GM23338 (cell line): ENCODE results near the gene TBCC. TPM values are rescaled to one million over a fixed set of nuclear protein-coding genes. Genes with fewer than 3 reads are reported as not detected.

ENCODE experiments used
- ATAC-seq: fragments of 200-7000 bp; cut with Tn5 transposase; 3 replicates; pipeline ENCODE4 v1.9.1; 2020
- DNase-seq: peaks from one replicate; pipeline ENCODE4 v3.0.0-alpha.2; 2015; ENCODE audit warnings: low spot score
- H2AFZ ChIP-seq: fragments of 200-600 bp; sonication (generic); 2 replicates; pipeline ENCODE4 v1.8.0; 2016; ENCODE audit warnings: antibody characterized with exemption, mild to moderate bottlenecking, moderate library complexity
- H3F3A ChIP-seq: fragments of 200-600 bp; sonication (generic); replicated peaks from 2 replicates; pipeline ENCODE4 v1.8.0; 2017; ENCODE audit warnings: antibody characterized with exemption, mixed run types, low read depth
- H3K27ac ChIP-seq: fragments of 200-600 bp; sonication (generic); 2 replicates; pipeline ENCODE4 v1.6.1; 2016; ENCODE audit warnings: low read depth
- H3K27me3 ChIP-seq: fragments of 200-600 bp; sonication (generic); 2 replicates; pipeline ENCODE4 v1.8.0; 2016; ENCODE audit warnings: mild to moderate bottlenecking, mixed run types, moderate library complexity; ENCODE audit not compliant: insufficient read depth
- H3K36me3 ChIP-seq: fragments of 200-600 bp; sonication (generic); 2 replicates; pipeline ENCODE4 v1.8.0; 2016; ENCODE audit warnings: mild to moderate bottlenecking; ENCODE audit not compliant: insufficient read depth
- H3K4me1 ChIP-seq: fragments of 200-600 bp; sonication (generic); 2 replicates; pipeline ENCODE4 v1.8.0; 2016; ENCODE audit warnings: mild to moderate bottlenecking, moderate library complexity; ENCODE audit not compliant: insufficient read depth
- H3K4me2 ChIP-seq: fragments of 200-600 bp; sonication (generic); 2 replicates; pipeline ENCODE4 v1.7.1; 2017; ENCODE audit warnings: mixed run types
- H3K4me3 ChIP-seq: fragments of 200-600 bp; sonication (generic); 2 replicates; pipeline ENCODE4 v1.6.1; 2016; ENCODE audit warnings: mixed run types
- H3K79me2 ChIP-seq: fragments of 200-600 bp; sonication (generic); replicated peaks from 2 replicates; pipeline ENCODE4 v1.8.0; 2017; ENCODE audit warnings: mild to moderate bottlenecking; ENCODE audit not compliant: insufficient read depth
- H3K9me2 ChIP-seq: fragments of 200-600 bp; sonication (generic); 2 replicates; pipeline ENCODE4 v1.8.0; 2017; ENCODE audit not compliant: insufficient read depth
- H4K20me1 ChIP-seq: fragments of 200-600 bp; sonication (generic); replicated peaks from 2 replicates; pipeline ENCODE4 v1.8.0; 2017; ENCODE audit warnings: mild to moderate bottlenecking; ENCODE audit not compliant: insufficient read depth
- H3K27ac Mint-ChIP-seq: 2 replicates; pipeline ENCODE4 v1.8.0; 2020; ENCODE audit warnings: inconsistent platforms, mild to moderate bottlenecking, moderate library complexity, mixed read lengths
- H3K27me3 Mint-ChIP-seq: 3 replicates; pipeline ENCODE4 v1.8.0; 2022; ENCODE audit warnings: low read depth, mild to moderate bottlenecking, moderate library complexity, mixed read lengths, inconsistent platforms; ENCODE audit not compliant: insufficient read depth, poor library complexity
- H3K36me3 Mint-ChIP-seq: 3 replicates; pipeline ENCODE4 v1.8.0; 2021; ENCODE audit warnings: low read depth, mild to moderate bottlenecking, inconsistent platforms, moderate library complexity, mixed read lengths
- H3K4me1 Mint-ChIP-seq: 3 replicates; pipeline ENCODE4 v1.8.0; 2020; ENCODE audit warnings: mild to moderate bottlenecking, inconsistent platforms, mixed read lengths
- H3K4me3 Mint-ChIP-seq: 3 replicates; pipeline ENCODE4 v1.8.0; 2021; ENCODE audit warnings: moderate library complexity, mild to moderate bottlenecking, inconsistent platforms, mixed read lengths
- H3K9me3 Mint-ChIP-seq: 3 replicates; pipeline ENCODE4 v1.8.0; 2020; ENCODE audit warnings: moderate library complexity, mild to moderate bottlenecking, inconsistent platforms, mixed read lengths
- CREB1 ChIP-seq: fragments of 250-450 bp; sonication (Bioruptor Pico); IDR thresholded peaks from 2 replicates; pipeline ENCODE4 v1.5.0; 2020; ENCODE audit warnings: low read depth, mild to moderate bottlenecking, moderate library complexity
- EZH2 ChIP-seq: fragments of 200-600 bp; sonication (generic); IDR thresholded peaks from one replicate; pipeline ENCODE4 v1.8.0; 2017; ENCODE audit warnings: antibody characterized with exemption, mild to moderate bottlenecking, low read depth; ENCODE audit not compliant: unreplicated experiment
- EZH2phosphoT487 ChIP-seq: fragments of 200-600 bp; sonication (generic); IDR thresholded peaks from one replicate; pipeline ENCODE4 v1.8.1; 2018; ENCODE audit warnings: antibody characterized with exemption; ENCODE audit not compliant: unreplicated experiment
- JUNB ChIP-seq: IDR thresholded peaks from one replicate; pipeline ENCODE4 v1.6.1; 2016; ENCODE audit warnings: antibody characterized with exemption; ENCODE audit not compliant: unreplicated experiment
- NANOG ChIP-seq: IDR thresholded peaks from 2 replicates; pipeline ENCODE4 v1.6.1; 2016; ENCODE audit warnings: antibody characterized with exemption, borderline replicate concordance
- POLR2AphosphoS5 ChIP-seq: IDR thresholded peaks from 2 replicates; pipeline ENCODE4 v1.6.1; 2016; ENCODE audit warnings: antibody characterized with exemption, low read depth
- REST ChIP-seq: IDR thresholded peaks from one replicate; pipeline ENCODE4 v1.6.1; 2018; ENCODE audit warnings: antibody characterized with exemption; ENCODE audit not compliant: unreplicated experiment
- STAT1 ChIP-seq: IDR thresholded peaks from one replicate; pipeline ENCODE4 v1.6.1; 2016; ENCODE audit warnings: antibody characterized with exemption; ENCODE audit not compliant: unreplicated experiment
- ZNF114 ChIP-seq: fragments of 250-450 bp; sonication (Bioruptor Pico); IDR thresholded peaks from 2 replicates; pipeline ENCODE4 v1.5.0; 2020; ENCODE audit warnings: mild to moderate bottlenecking, moderate library complexity
- ZNF331 ChIP-seq: fragments of 250-450 bp; sonication (Bioruptor Pico); IDR thresholded peaks from 2 replicates; pipeline ENCODE4 v1.5.0; 2020; ENCODE audit warnings: low read depth, mild to moderate bottlenecking, moderate library complexity
- polyA plus RNA-seq: library from polyadenylated mRNA; unstranded; fragments of >200 nt; fragmentation: Nextera tagmentation; extraction: Ambion mirVana; gene quantifications from 2 replicates; pipeline ENCODE4 v1.2.1, GENCODE V29; 2016
- total RNA-seq: library from RNA; depleted of rRNA; stranded (reverse); fragments of >200 nt; shearing (Covaris generic); gene quantifications from 2 replicates; pipeline ENCODE4 v1.2.3, GENCODE V29; 2014
- TF ChIP-seq, protein P1 (sequence below): IDR thresholded peaks from 2 replicates; pipeline ENCODE4 v1.6.1; 2016; ENCODE audit warnings: antibody characterized with exemption
- TF ChIP-seq, protein P2 (sequence below), 2 experiments: fragments of 200-600 bp in 1 of 2; sonication (generic) in 1 of 2; conservative IDR thresholded peaks; 2 replicates each; pipeline versions ENCODE4 v1.5.1 to v1.6.1; 2016 to 2017; ENCODE audit warnings: antibody characterized with exemption in 2 of 2, low read depth in 2 of 2, mild to moderate bottlenecking in 2 of 2, moderate library complexity in 1 of 2
- TF ChIP-seq, protein P3 (sequence below): fragments of 250-450 bp; sonication (Bioruptor Pico); IDR thresholded peaks from 2 replicates; pipeline ENCODE4 v1.5.0; 2020; ENCODE audit warnings: mild to moderate bottlenecking, moderate library complexity

The TBCC gene
- total and polyA plus RNA-seq, 2 experiments from 2014 or later, result 45.0 to 48.3 TPM

GRCh38 chr6:42726485-42727086 is 19.3 kb downstream of the TBCC start:
- Mint-ChIP-seq H3K9me3 (no peaks in the 10 kb centered on the region), H3K27ac (peak overlapping the region; percentile 18; the same call in 1 of the 2 replicates), H3K4me1 (peaks cover 4% of the 10 kb centered on the region), H3K4me3 (no peak overlapping the region; the same call in 2 of the 3 replicates), H3K36me3 (no peaks in the 10 kb centered on the region), H3K27me3 (peaks cover 13% of the 10 kb centered on the region)
- Histone ChIP-seq H3K27me3 (no peaks in the 10 kb centered on the region), H3F3A (no peaks in the 10 kb centered on the region), H3K36me3 (no peaks in the 10 kb centered on the region), H3K4me3 (no peak overlapping the region), H3K9me2 (no peaks in the 10 kb centered on the region), H3K27ac (no peak overlapping the region), H3K4me1 (no peaks in the 10 kb centered on the region), H3K79me2 (no peaks in the 10 kb centered on the region), H4K20me1 (no peaks in the 10 kb centered on the region), H3K4me2 (no peak overlapping the region), H2AFZ (peak overlapping the region; percentile 6; the same call in 1 of the 2 replicates)
- ATAC-seq (peak; percentile 94), DNase-seq (peak; percentile 95)
- TF ChIP-seq POLR2AphosphoS5 (no peak), NANOG (no peak), ZNF331 (no peak), JUNB (no peak), STAT1 (no peak), ZNF114 (CRISPR knock-in tag) (no peak), CREB1 (CRISPR knock-in tag) (0 out of 2 replicates have a peak, but pooled peaks have one; percentile 8), EZH2phosphoT487 (no peak), REST (no peak), EZH2 (no peak)
- TF ChIP-seq, protein P1, sequence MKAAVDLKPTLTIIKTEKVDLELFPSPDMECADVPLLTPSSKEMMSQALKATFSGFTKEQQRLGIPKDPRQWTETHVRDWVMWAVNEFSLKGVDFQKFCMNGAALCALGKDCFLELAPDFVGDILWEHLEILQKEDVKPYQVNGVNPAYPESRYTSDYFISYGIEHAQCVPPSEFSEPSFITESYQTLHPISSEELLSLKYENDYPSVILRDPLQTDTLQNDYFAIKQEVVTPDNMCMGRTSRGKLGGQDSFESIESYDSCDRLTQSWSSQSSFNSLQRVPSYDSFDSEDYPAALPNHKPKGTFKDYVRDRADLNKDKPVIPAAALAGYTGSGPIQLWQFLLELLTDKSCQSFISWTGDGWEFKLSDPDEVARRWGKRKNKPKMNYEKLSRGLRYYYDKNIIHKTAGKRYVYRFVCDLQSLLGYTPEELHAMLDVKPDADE, result no peak
- TF ChIP-seq, protein P2, sequence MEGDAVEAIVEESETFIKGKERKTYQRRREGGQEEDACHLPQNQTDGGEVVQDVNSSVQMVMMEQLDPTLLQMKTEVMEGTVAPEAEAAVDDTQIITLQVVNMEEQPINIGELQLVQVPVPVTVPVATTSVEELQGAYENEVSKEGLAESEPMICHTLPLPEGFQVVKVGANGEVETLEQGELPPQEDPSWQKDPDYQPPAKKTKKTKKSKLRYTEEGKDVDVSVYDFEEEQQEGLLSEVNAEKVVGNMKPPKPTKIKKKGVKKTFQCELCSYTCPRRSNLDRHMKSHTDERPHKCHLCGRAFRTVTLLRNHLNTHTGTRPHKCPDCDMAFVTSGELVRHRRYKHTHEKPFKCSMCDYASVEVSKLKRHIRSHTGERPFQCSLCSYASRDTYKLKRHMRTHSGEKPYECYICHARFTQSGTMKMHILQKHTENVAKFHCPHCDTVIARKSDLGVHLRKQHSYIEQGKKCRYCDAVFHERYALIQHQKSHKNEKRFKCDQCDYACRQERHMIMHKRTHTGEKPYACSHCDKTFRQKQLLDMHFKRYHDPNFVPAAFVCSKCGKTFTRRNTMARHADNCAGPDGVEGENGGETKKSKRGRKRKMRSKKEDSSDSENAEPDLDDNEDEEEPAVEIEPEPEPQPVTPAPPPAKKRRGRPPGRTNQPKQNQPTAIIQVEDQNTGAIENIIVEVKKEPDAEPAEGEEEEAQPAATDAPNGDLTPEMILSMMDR (conservative IDR thresholded peaks at IDR 0.05; ENCODE audit: low read depth in 2 of 2), result peak; percentile 92 to 97
- TF ChIP-seq, protein P3, sequence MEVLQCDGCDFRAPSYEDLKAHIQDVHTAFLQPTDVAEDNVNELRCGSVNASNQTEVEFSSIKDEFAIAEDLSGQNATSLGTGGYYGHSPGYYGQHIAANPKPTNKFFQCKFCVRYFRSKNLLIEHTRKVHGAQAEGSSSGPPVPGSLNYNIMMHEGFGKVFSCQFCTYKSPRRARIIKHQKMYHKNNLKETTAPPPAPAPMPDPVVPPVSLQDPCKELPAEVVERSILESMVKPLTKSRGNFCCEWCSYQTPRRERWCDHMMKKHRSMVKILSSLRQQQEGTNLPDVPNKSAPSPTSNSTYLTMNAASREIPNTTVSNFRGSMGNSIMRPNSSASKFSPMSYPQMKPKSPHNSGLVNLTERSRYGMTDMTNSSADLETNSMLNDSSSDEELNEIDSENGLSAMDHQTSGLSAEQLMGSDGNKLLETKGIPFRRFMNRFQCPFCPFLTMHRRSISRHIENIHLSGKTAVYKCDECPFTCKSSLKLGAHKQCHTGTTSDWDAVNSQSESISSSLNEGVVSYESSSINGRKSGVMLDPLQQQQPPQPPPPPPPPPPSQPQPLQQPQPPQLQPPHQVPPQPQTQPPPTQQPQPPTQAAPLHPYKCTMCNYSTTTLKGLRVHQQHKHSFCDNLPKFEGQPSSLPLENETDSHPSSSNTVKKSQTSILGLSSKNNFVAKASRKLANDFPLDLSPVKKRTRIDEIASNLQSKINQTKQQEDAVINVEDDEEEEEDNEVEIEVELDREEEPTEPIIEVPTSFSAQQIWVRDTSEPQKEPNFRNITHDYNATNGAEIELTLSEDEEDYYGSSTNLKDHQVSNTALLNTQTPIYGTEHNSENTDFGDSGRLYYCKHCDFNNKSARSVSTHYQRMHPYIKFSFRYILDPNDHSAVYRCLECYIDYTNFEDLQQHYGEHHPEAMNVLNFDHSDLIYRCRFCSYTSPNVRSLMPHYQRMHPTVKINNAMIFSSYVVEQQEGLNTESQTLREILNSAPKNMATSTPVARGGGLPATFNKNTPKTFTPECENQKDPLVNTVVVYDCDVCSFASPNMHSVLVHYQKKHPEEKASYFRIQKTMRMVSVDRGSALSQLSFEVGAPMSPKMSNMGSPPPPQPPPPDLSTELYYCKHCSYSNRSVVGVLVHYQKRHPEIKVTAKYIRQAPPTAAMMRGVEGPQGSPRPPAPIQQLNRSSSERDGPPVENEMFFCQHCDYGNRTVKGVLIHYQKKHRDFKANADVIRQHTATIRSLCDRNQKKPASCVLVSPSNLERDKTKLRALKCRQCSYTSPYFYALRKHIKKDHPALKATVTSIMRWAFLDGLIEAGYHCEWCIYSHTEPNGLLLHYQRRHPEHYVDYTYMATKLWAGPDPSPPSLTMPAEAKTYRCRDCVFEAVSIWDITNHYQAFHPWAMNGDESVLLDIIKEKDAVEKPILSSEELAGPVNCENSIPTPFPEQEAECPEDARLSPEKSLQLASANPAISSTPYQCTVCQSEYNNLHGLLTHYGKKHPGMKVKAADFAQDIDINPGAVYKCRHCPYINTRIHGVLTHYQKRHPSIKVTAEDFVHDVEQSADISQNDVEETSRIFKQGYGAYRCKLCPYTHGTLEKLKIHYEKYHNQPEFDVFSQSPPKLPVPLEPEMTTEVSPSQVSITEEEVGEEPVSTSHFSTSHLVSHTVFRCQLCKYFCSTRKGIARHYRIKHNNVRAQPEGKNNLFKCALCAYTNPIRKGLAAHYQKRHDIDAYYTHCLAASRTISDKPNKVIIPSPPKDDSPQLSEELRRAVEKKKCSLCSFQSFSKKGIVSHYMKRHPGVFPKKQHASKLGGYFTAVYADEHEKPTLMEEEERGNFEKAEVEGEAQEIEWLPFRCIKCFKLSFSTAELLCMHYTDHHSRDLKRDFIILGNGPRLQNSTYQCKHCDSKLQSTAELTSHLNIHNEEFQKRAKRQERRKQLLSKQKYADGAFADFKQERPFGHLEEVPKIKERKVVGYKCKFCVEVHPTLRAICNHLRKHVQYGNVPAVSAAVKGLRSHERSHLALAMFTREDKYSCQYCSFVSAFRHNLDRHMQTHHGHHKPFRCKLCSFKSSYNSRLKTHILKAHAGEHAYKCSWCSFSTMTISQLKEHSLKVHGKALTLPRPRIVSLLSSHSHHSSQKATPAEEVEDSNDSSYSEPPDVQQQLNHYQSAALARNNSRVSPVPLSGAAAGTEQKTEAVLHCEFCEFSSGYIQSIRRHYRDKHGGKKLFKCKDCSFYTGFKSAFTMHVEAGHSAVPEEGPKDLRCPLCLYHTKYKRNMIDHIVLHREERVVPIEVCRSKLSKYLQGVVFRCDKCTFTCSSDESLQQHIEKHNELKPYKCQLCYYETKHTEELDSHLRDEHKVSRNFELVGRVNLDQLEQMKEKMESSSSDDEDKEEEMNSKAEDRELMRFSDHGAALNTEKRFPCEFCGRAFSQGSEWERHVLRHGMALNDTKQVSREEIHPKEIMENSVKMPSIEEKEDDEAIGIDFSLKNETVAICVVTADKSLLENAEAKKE (CRISPR knock-in tag), result no peak
